ENCODE measurements around the gene SLC11A2. TPM values are rescaled to one million over a fixed set of nuclear protein-coding genes. Genes with fewer than 3 reads are reported as not detected.

SLC11A2 gene
- total and polyA plus RNA-seq, 2 of the 8 experiments (the other 6 are each of a cell fraction or from before 2014, with no cell fraction given) = 55.0 to 61.5 TPM

DNA sequence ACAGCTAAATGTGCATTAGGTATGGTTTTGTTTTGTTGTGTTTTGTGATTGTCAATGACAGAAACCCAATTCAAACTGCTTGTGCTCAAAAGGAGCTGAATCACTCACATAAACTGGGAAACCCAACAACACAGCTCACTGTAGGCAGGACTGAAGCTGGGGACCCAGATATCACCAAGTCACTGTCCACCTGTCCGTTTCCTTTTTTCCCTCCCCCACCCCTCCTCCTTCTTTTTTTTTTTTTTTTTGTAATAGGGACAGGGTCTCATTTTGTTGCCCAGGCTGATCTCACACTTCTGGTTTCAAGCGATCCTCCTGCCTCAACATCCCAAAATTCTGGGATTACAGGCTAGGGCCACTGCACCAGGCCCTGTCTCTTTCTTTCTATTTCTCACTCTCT lies 6.9 kb upstream of the SLC11A2 start (continued):
- TF ChIP-seq TAF7 (optimal IDR thresholded peaks at IDR 0.05; ENCODE audit: borderline replicate concordance, low read depth, low read length) (no peak), BRCA1 (IDR thresholded peaks at IDR 0.05; ENCODE audit: low read depth, low read length) (no peak), CBX5 (IDR thresholded peaks at IDR 0.05; ENCODE audit: low read depth, low read length) (no peak)
- TF ChIP-seq, protein P1, sequence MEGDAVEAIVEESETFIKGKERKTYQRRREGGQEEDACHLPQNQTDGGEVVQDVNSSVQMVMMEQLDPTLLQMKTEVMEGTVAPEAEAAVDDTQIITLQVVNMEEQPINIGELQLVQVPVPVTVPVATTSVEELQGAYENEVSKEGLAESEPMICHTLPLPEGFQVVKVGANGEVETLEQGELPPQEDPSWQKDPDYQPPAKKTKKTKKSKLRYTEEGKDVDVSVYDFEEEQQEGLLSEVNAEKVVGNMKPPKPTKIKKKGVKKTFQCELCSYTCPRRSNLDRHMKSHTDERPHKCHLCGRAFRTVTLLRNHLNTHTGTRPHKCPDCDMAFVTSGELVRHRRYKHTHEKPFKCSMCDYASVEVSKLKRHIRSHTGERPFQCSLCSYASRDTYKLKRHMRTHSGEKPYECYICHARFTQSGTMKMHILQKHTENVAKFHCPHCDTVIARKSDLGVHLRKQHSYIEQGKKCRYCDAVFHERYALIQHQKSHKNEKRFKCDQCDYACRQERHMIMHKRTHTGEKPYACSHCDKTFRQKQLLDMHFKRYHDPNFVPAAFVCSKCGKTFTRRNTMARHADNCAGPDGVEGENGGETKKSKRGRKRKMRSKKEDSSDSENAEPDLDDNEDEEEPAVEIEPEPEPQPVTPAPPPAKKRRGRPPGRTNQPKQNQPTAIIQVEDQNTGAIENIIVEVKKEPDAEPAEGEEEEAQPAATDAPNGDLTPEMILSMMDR (IDR thresholded peaks at IDR 0.05; ENCODE audit: control extremely low read depth in 1 of 3, insufficient read depth in 1 of 3, low read depth in 1 of 3, low read length in 3 of 3) = no peak

Data from H1 (cell line).